ENCODE results near the gene NR2E1. TPM values are rescaled to one million over a fixed set of nuclear protein-coding genes. Genes with fewer than 3 reads are reported as not detected.

The NR2E1 gene
- total and polyA plus RNA-seq, 8 donors = not detected

DNA sequence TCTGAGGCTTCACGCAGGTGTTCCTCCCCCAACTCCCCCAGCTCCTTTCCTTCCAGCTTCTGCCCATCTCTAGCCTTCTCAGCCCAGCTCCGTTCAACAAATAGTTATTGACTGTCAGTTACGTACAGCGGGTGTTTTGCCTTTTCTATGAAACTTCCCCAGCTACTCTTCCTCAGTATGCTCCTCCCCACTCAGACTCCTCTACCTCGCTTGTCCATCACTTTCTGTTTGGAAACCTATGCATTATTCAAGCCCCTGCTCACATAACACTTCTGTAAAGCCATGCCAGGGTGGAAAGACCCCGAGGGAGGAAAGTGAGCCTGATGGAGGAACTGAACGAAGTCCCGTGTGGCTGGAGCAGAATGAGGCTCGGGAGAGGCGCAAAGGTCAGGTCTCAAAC is 44.2 kb upstream of the NR2E1 start:
- WGBS, 5 donors = 39 to 53% (median 41%) methylated on average over 10 of the region's 10 CpGs
- Histone ChIP-seq H3K9me3 (peaks cover 0 to 4% (median 0%) of the 10 kb centered on the region in 4 donors), H3K4me1 (peaks cover 28% of the 10 kb centered on the region in 4 donors), H3K27me3 (peaks cover 18 to 98% (median 70%) of the 10 kb centered on the region in 3 donors), H3K4me3 (no peak overlapping the region), H3K36me3 (no peaks in the 10 kb centered on the region), H3K27ac (no peak overlapping the region)
- intact Hi-C loops (cut with DNase I; ENCODE audit: low total_unique reads) = no loop called here
- no peak for DNase-seq
- TF ChIP-seq EP300 (IDR thresholded peaks at IDR 0.05) (no peak), POLR2A (IDR thresholded peaks at IDR 0.05) (no peak), POLR2AphosphoS5 (IDR thresholded peaks at IDR 0.05) (no peak)
- TF ChIP-seq, protein P1, sequence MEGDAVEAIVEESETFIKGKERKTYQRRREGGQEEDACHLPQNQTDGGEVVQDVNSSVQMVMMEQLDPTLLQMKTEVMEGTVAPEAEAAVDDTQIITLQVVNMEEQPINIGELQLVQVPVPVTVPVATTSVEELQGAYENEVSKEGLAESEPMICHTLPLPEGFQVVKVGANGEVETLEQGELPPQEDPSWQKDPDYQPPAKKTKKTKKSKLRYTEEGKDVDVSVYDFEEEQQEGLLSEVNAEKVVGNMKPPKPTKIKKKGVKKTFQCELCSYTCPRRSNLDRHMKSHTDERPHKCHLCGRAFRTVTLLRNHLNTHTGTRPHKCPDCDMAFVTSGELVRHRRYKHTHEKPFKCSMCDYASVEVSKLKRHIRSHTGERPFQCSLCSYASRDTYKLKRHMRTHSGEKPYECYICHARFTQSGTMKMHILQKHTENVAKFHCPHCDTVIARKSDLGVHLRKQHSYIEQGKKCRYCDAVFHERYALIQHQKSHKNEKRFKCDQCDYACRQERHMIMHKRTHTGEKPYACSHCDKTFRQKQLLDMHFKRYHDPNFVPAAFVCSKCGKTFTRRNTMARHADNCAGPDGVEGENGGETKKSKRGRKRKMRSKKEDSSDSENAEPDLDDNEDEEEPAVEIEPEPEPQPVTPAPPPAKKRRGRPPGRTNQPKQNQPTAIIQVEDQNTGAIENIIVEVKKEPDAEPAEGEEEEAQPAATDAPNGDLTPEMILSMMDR (IDR thresholded peaks at IDR 0.05) = no peak

DNA sequence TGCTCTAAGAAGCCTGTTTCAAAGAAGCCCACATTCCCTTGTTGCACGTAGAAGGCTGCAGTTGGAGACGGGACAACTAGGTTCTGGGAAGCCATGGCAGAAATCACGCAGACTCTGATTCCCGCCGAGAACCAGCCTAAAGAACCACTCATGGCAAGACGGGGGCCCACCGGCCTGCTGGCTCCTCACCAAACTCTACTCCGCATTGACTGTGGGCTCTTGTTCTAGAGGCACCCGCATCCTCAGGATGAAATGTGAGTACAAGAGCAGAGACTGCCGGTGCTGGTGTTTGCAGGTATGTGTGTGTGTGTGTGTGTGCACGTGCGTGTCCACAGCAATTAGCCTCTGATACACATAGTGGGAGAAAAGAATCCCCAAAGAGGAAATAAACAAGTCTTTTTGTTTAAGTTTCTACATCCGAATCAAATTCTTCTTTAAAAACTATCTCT is 42.3 kb upstream of the NR2E1 start:
- DNase-seq = no peak
- TF ChIP-seq, protein P1 (IDR thresholded peaks at IDR 0.05) = no peak
- no peak for TF ChIP-seq POLR2AphosphoS5 (IDR thresholded peaks at IDR 0.05)
- TF ChIP-seq EP300 (IDR thresholded peaks at IDR 0.05) = no peak
- no peak for TF ChIP-seq POLR2A (IDR thresholded peaks at IDR 0.05)
- peaks cover 10 to 92% (median 51%) of the 10 kb centered on the region in 3 donors for H3K27me3 ChIP-seq
- H3K36me3 ChIP-seq = no peaks in the 10 kb centered on the region
- no peak overlapping the region for H3K27ac ChIP-seq
- intact Hi-C loops (cut with DNase I; ENCODE audit: low total_unique reads) = no loop called here
- peaks cover 11 to 20% (median 13%) of the 10 kb centered on the region in 4 donors for H3K4me1 ChIP-seq
- H3K4me3 ChIP-seq = no peak overlapping the region
- 20 to 31% (median 23%) methylated on average over 13 of the region's 13 CpGs for WGBS, 5 donors
- H3K9me3 ChIP-seq = peaks cover 0 to 4% (median 0%) of the 10 kb centered on the region in 4 donors

DNA sequence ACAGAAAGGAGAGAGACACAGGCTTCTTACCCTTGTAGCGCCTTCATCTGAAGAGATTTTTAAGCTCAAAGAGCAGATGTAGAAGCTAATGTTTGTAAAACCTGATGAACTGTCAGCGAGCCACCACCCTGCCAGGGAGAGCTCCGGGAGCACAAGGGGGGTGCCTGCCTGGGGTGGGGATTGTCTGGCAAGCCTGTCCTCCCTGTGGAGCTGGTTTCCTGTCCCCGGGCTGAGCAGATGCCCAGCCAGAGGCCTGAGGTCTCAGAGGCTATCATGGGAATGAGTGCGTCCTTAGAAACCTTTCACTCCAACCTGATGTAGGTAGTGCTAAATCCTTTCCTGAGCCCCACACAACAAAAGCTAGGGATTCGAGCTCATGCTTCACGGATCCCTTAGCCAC is 41.9 kb upstream of the NR2E1 start:
- Histone ChIP-seq H3K36me3 (no peaks in the 10 kb centered on the region), H3K9me3 (peaks cover 0 to 4% (median 0%) of the 10 kb centered on the region in 4 donors), H3K4me3 (no peak overlapping the region), H3K27me3 (peaks cover 10 to 92% (median 47%) of the 10 kb centered on the region in 3 donors), H3K4me1 (peaks cover 7 to 16% (median 9%) of the 10 kb centered on the region in 4 donors), H3K27ac (no peak overlapping the region)
- 21 to 31% (median 31%) methylated on average over 7 of the region's 7 CpGs for WGBS, 5 donors
- TF ChIP-seq, protein P1 (IDR thresholded peaks at IDR 0.05) = no peak
- TF ChIP-seq POLR2A (IDR thresholded peaks at IDR 0.05) (no peak), EP300 (IDR thresholded peaks at IDR 0.05) (no peak), POLR2AphosphoS5 (IDR thresholded peaks at IDR 0.05) (no peak)
- DNase-seq = no peak
- intact Hi-C loops (cut with DNase I; ENCODE audit: low total_unique reads) = no loop called here

DNA sequence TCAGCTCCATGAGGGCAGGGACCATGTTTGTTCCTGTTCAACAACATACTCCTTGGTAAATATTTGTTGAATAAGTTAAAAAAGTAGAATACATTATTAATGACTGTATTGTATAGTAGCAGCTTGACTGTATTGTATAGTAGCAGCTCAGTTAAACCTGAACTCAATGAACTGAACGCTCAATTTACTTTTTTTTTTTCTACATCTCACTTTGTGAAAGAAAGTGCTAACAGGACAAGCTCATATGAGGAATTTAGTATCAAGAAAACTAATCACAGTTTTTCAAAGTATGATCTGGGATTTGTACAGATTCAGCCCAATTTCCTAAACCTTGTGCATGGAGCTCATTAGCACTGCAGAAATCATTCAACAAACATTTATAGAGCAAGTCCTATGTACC is 38.8 kb upstream of the NR2E1 start:
- no peak overlapping the region for H3K4me3 ChIP-seq
- H3K27me3 ChIP-seq = peaks cover 3 to 75% (median 19%) of the 10 kb centered on the region in 3 donors
- 85 to 100% (median 94%) methylated on average over 1 of the region's 1 CpG for WGBS, 5 donors

More for the DNA sequence above, 38.8 kb upstream of the NR2E1 start:
- peaks cover 0 to 4% (median 0%) of the 10 kb centered on the region in 4 donors for H3K9me3 ChIP-seq
- H3K27ac ChIP-seq = no peak overlapping the region
- no peak for DNase-seq
- H3K4me1 ChIP-seq = peaks cover 0 to 10% (median 2%) of the 10 kb centered on the region in 4 donors
- no peak for TF ChIP-seq POLR2A (IDR thresholded peaks at IDR 0.05)
- no peak for TF ChIP-seq POLR2AphosphoS5 (IDR thresholded peaks at IDR 0.05)
- TF ChIP-seq EP300 (IDR thresholded peaks at IDR 0.05) = no peak
- TF ChIP-seq, protein P1 (IDR thresholded peaks at IDR 0.05) = no peak
- intact Hi-C loops (cut with DNase I; ENCODE audit: low total_unique reads) = no loop called here
- H3K36me3 ChIP-seq = no peaks in the 10 kb centered on the region

Data from stomach (tissue), 9 donors.